ENCODE data around the gene NOTUM. TPM values are rescaled to one million over a fixed set of nuclear protein-coding genes. Genes with fewer than 3 reads are reported as not detected.

NOTUM gene
- total and polyA plus RNA-seq, 2 of the 4 experiments (the other 2 are of a cell fraction), result 0.05 TPM; not detected in 1

- DNase-seq, result no peak
- H4K8ac ChIP-seq (ENCODE audit: low read depth in 2 of 2, low read length in 2 of 2), result no peak overlapping the region
- dilution Hi-C loops (cut with HindIII; ENCODE audit: low sequenced_read_pairs, unreplicated experiment), result no loop called here
These were observed 50.8 kb downstream of the NOTUM start for GRCh38 chr17:81909966-81910839.

More at GRCh38 chr17:81909966-81910839, 50.8 kb downstream of the NOTUM start:
- peak overlapping the region; percentile 55 for H3K9ac ChIP-seq (ENCODE audit: low read depth, low read length)
- no peak overlapping the region for H4K91ac ChIP-seq (ENCODE audit: insufficient read depth, low read depth, low read length)
- H2BK5ac ChIP-seq (ENCODE audit: low read depth, low read length, poor library complexity, severe bottlenecking), result no peak overlapping the region
- H3K18ac ChIP-seq (ENCODE audit: low read depth, low read length), result no peak overlapping the region
- peaks cover 44% of the 10 kb centered on the region for H3K36me3 ChIP-seq (ENCODE audit: control insufficient read depth, insufficient read depth, low read length)
- no peak overlapping the region for H2BK20ac ChIP-seq (ENCODE audit: low read depth, low read length)
- H3K9me1 ChIP-seq (ENCODE audit: insufficient read depth, low read length), result 0 out of 2 replicates have a peak, but pooled peaks cover 4% of the 10 kb centered on the region
- no peak overlapping the region for H4K5ac ChIP-seq (ENCODE audit: low read depth, low read length)
- H3K27me3 ChIP-seq (ENCODE audit: control insufficient read depth, insufficient read depth, low read length), result no peaks in the 10 kb centered on the region
- 54% methylated on average over 12 of the region's 23 CpGs; no CpG with 5 or more reads in 1 of the 2 experiments for WGBS, 2 experiments (ENCODE audit: extremely low coverage in 2 of 2, insufficient read length in 1 of 2)
- H3K14ac ChIP-seq (replicated peaks; ENCODE audit: low read depth, low read length), result 0 out of 2 replicates have a peak overlapping the region, but pooled peaks have one; percentile 33
- no peak overlapping the region; the same call in 1 of the 2 replicates for H3K56ac ChIP-seq (ENCODE audit: extremely low read depth, insufficient read depth, low read length)
- no peak overlapping the region for H2BK15ac ChIP-seq (ENCODE audit: low read depth, low read length)
- H2BK120ac ChIP-seq (ENCODE audit: low read depth, low read length), result no peak overlapping the region
- peaks cover 20% of the 10 kb centered on the region for H4K20me1 ChIP-seq (ENCODE audit: insufficient read depth, low read length)
- in situ Hi-C loops (cut with MboI; ENCODE audit: low sequenced_read_pairs) (no loop called here), intact Hi-C loops (cut with micrococcal nuclease) (no loop called here)
- H2AK9ac ChIP-seq (replicated peaks; ENCODE audit: low read depth, low read length, poor library complexity), result peak overlapping the region; percentile 93
- POLR2A ChIA-PET (ENCODE audit: unreplicated experiment), result no interaction called here
- H3K4me2 ChIP-seq (ENCODE audit: low read depth, low read length), result peak overlapping the region; percentile 65
- H2AFZ ChIP-seq (replicated peaks; ENCODE audit: low read length, poor library complexity), result peak overlapping the region; percentile 89
- peak; percentile 1 for ATAC-seq (ENCODE audit: low read depth)
- H3K27ac ChIP-seq (ENCODE audit: insufficient read depth, low read length), result peak overlapping the region; percentile 4; the same call in 1 of the 2 replicates
- H3K9me3 ChIP-seq (ENCODE audit: control insufficient read depth, insufficient read depth, low read length), result no peaks in the 10 kb centered on the region
- TF ChIP-seq MAFK (IDR thresholded peaks at IDR 0.05; ENCODE audit: low read depth, low read length) (no peak), POLR2A (IDR thresholded peaks at IDR 0.05; ENCODE audit: low read depth, low read length) (no peak), RAD21 (IDR thresholded peaks at IDR 0.05; ENCODE audit: low read length) (no peak), CHD1 (IDR thresholded peaks at IDR 0.05; ENCODE audit: low read depth, low read length) (no peak), BHLHE40 (IDR thresholded peaks at IDR 0.05; ENCODE audit: low read depth, low read length) (peak; percentile 83)
- peak overlapping the region; percentile 58; the same call in 1 of the 2 replicates for H3K23ac ChIP-seq (ENCODE audit: low read depth, low read length)
- BruUV-seq (replicated peaks), result no TSS peak
- H3K4me3 ChIP-seq (ENCODE audit: insufficient read depth, low read depth, low read length), result peak overlapping the region; percentile 90
- CTCF ChIA-PET, result no interaction called here
- H2AK5ac ChIP-seq (ENCODE audit: low read depth, low read length), result no peak overlapping the region
- H3K4me1 ChIP-seq (ENCODE audit: control insufficient read depth, insufficient read depth, low read length), result peaks cover 5% of the 10 kb centered on the region
- peak overlapping the region; percentile 11; the same call in 1 of the 2 replicates for H3K4ac ChIP-seq (ENCODE audit: low read depth, low read length)
- H3K79me1 ChIP-seq (ENCODE audit: low read depth in 1 of 2, low read length in 2 of 2), result peaks cover under 1 to 32% of the 10 kb centered on the region in 2 experiments; a peak in 3 of 4 replicates
